OCI-LY3 (cell line): ENCODE data around the gene MGAT3.

Source experiments
- CTCF ChIP-seq: fragments of 200-600, 300-600 bp; sonication (generic); IDR thresholded peaks from 2 replicates; pipeline ENCODE4 v1.5.1; 2014; ENCODE audit warnings: antibody characterized with exemption, low read length, low read depth
- EZH2phosphoT487 ChIP-seq: fragments of 200-600 bp; shearing (Covaris generic); IDR thresholded peaks from 2 replicates; pipeline ENCODE4 v1.6.1; 2018; ENCODE audit warnings: antibody characterized with exemption, mixed run types, low read depth

- TF ChIP-seq CTCF (no peak), EZH2phosphoT487 (no peak)
These were observed 28.8 kb upstream of the MGAT3 start for GRCh38 chr22:39427751-39428596.
